Activated B cell treated with CpG ODN at 0.5 μM for 24 hours (primary cell): ENCODE data around the gene IL12RB1. TPM values are rescaled to one million over a fixed set of nuclear protein-coding genes. Genes with fewer than 3 reads are reported as not detected.
"Not testable (repeated sequence)": the region's sequence is repeated elsewhere in the genome, so short reads cannot be mapped to it uniquely, and the experiment has no call there.

Source experiments
- ATAC-seq: fragments of 200-7000 bp; cut with Tn5 transposase; one replicate; pipeline ENCODE4 v1.10.0; 2021; ENCODE audit warnings: low read depth, mild to moderate bottlenecking, moderate library complexity
- CTCF ChIA-PET: fragments of 350-600 bp; sonication (Branson Sonifier 250); formaldehyde crosslinking; loops from one replicate; lab custom pipeline; 2021; ENCODE audit warnings: antibody characterized with exemption; lab: Charles Lee
- POLR2A ChIA-PET: fragments of 350-600 bp; sonication (Branson Sonifier 250); formaldehyde crosslinking; loops from one replicate; lab custom pipeline; 2021; ENCODE audit warnings: antibody characterized with exemption; lab: Charles Lee
- DNase-seq: peaks from one replicate; pipeline ENCODE4 v3.0.0; 2022
- H3K27ac Mint-ChIP-seq: one replicate; pipeline ENCODE4 v1.8.0; 2020; ENCODE audit warnings: mixed read lengths
- H3K27me3 Mint-ChIP-seq: one replicate; pipeline ENCODE4 v1.8.0; 2021; ENCODE audit warnings: mixed read lengths
- H3K36me3 Mint-ChIP-seq: one replicate; pipeline ENCODE4 v1.8.0; 2021; ENCODE audit warnings: low read depth, mixed read lengths
- H3K4me1 Mint-ChIP-seq: one replicate; pipeline ENCODE4 v1.8.0; 2021; ENCODE audit warnings: mixed read lengths
- H3K4me3 Mint-ChIP-seq: one replicate; pipeline ENCODE4 v1.8.0; 2020; ENCODE audit warnings: mild to moderate bottlenecking, mixed read lengths
- H3K9me3 Mint-ChIP-seq: one replicate; pipeline ENCODE4 v1.8.0; 2020; ENCODE audit warnings: mixed read lengths
- intact Hi-C: fragments of 100-400 bp; cut with micrococcal nuclease; formaldehyde crosslinking; loops from one replicate; pipeline ENCODE4 v1.15.1; 2024
- total RNA-seq: library from RNA; stranded (reverse); gene quantifications from 2 replicates; pipeline ENCODE4 v1.2.3, GENCODE V29; 2022
- TF ChIP-seq, protein P1 (sequence below): fragments of 200-600 bp; IDR thresholded peaks from one replicate; pipeline ENCODE4 v1.8.0; 2022; ENCODE audit warnings: antibody characterized with exemption, mild to moderate bottlenecking

Gene IL12RB1
- total RNA-seq, 1 donor from 2014 or later, result 20.9 TPM

DNA sequence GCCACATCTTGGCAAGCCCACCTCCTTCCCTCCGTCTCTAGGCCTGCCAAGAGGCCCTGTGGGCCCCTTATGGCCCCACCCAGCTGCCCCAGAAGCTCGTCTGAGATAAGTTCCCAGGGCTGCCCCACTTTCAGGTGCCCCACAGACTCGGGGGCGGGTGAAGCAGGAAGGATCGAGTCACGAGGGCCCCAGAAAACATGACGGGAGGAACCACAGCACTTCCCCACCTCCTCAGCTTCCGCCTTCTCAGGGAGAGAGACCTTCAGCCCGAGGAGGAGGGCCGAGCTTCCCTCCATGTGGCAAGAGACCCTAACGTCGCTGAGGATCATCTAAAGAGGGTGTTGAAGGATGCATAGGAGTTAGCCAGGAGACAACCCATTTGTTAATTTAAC, 4.5 kb upstream of the IL12RB1 start:
- ChIA-PET CTCF (interaction anchor here (1.1 to 1.5 kb wide), 2 partner anchors 18 to 84 kb away, joined by 4 to 5 read pairs; partner anchors contain the start of gene ARRDC2), POLR2A (interaction anchor here (0.6 to 8.7 kb wide), 22 partner anchors 7 to 1646 kb away, joined by 3 to 146 read pairs (median 4); partner anchors contain the start of genes ARRDC2, JUND, MAST3 and PIK3R2)
- TF ChIP-seq, protein P1, sequence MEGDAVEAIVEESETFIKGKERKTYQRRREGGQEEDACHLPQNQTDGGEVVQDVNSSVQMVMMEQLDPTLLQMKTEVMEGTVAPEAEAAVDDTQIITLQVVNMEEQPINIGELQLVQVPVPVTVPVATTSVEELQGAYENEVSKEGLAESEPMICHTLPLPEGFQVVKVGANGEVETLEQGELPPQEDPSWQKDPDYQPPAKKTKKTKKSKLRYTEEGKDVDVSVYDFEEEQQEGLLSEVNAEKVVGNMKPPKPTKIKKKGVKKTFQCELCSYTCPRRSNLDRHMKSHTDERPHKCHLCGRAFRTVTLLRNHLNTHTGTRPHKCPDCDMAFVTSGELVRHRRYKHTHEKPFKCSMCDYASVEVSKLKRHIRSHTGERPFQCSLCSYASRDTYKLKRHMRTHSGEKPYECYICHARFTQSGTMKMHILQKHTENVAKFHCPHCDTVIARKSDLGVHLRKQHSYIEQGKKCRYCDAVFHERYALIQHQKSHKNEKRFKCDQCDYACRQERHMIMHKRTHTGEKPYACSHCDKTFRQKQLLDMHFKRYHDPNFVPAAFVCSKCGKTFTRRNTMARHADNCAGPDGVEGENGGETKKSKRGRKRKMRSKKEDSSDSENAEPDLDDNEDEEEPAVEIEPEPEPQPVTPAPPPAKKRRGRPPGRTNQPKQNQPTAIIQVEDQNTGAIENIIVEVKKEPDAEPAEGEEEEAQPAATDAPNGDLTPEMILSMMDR, result no peak
- Mint-ChIP-seq H3K4me1 (peaks cover 60% of the 10 kb centered on the region), H3K36me3 (peaks cover 1% of the 10 kb centered on the region), H3K27ac (peak overlapping the region; percentile 97), H3K4me3 (peak overlapping the region; percentile 67), H3K9me3 (no peaks in the 10 kb centered on the region), H3K27me3 (no peaks in the 10 kb centered on the region)
- ATAC-seq (peak; percentile 68), DNase-seq (peak; percentile 58)
- intact Hi-C loops, result loop anchor here (10.0 kb wide), 2 partner anchors 336 to 566 kb away; partner anchors contain the start of gene FCHO1

DNA sequence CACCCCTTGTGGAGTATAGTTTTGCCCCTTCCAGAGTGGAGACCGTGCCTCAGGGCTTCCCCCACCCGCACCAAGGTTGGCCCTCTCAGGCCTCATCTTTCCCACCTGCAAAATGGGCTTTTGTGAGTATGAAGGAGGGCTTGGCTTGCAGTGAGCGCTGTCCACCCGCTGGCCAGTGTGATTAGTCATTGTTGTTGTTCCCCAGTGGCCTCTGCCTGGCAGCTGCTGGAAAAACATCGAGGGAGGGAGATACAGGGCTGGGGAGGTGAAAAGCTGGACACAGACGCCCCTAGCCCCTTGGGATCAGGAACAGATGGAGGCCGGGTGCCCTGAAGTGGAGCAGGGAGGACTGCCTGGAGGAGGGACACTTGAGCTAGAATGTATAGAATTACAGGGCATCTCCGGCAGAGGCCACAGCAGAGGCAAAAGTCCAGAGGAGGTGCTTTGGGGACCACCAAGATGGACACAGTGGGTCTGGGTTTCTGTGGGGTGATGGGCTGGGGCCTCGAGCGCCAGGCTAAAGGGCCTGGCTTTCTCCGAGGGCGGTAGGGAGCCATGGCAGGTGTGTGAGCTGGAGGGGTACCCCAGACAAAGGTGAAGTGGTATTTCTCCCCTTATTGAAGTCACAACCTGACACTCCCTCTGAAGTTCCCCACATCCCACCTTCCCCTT, 3.9 kb upstream of the IL12RB1 start:
- Mint-ChIP-seq H3K9me3 (no peaks in the 10 kb centered on the region), H3K27ac (peak overlapping the region; percentile 97), H3K4me3 (peak overlapping the region; percentile 67), H3K36me3 (peaks cover 1% of the 10 kb centered on the region), H3K4me1 (peaks cover 59% of the 10 kb centered on the region), H3K27me3 (no peaks in the 10 kb centered on the region)
- no peak for ATAC-seq
- TF ChIP-seq, protein P1, result no peak
- intact Hi-C loops, result loop anchor here (10.0 kb wide), 2 partner anchors 336 to 566 kb away; partner anchors contain the start of gene FCHO1
- CTCF ChIA-PET, result interaction anchor here (1.1 to 1.5 kb wide), 2 partner anchors 19 to 83 kb away, joined by 4 to 5 read pairs; partner anchors contain the start of gene ARRDC2
- POLR2A ChIA-PET, result interaction anchor here (0.6 to 8.7 kb wide), 19 partner anchors 8 to 1646 kb away, joined by 3 to 146 read pairs (median 6); partner anchors contain the start of genes JUND, MAST3 and PIK3R2
- no peak for DNase-seq

DNA sequence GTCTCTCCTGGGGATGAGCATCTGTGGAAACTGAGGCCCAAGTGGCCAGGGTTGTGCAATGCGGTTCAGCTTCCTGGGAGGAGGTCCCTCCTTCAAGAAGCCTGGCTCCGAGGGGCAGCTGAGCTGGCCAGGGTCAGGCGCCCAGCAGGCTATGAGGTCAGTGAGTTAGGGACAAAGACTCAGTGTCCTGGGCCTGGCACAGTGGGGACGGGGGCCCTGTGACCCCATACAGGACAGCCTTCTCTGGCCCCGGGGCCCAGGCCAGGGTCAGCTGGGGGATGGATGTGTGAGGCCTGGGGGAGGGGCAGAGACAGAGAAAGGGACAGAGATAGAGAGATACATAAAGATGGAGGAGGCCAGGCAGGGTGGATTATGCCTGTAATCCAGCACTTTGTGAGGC, 3.0 kb upstream of the IL12RB1 start:
- ATAC-seq, result no peak
- Mint-ChIP-seq H3K4me1 (peaks cover 60% of the 10 kb centered on the region), H3K4me3 (peak overlapping the region; percentile 38), H3K36me3 (no peaks in the 10 kb centered on the region), H3K27ac (peak overlapping the region; percentile 97), H3K9me3 (no peaks in the 10 kb centered on the region), H3K27me3 (no peaks in the 10 kb centered on the region)
- ChIA-PET POLR2A (interaction anchor here (1.2 to 8.7 kb wide), 6 partner anchors 9 to 134 kb away, joined by 3 to 146 read pairs (median 20); partner anchors contain the start of gene MAST3), CTCF (interaction anchor here (1.8 kb wide), 1 partner anchor 8 kb away, joined by 9 read pairs; the partner anchor contains the start of gene MAST3)
- DNase-seq, result no peak
- intact Hi-C loops, result loop anchor here (1.0 to 10.0 kb wide), 4 partner anchors 9 to 565 kb away; partner anchors contain the start of gene FCHO1
- TF ChIP-seq, protein P1, result no peak

DNA sequence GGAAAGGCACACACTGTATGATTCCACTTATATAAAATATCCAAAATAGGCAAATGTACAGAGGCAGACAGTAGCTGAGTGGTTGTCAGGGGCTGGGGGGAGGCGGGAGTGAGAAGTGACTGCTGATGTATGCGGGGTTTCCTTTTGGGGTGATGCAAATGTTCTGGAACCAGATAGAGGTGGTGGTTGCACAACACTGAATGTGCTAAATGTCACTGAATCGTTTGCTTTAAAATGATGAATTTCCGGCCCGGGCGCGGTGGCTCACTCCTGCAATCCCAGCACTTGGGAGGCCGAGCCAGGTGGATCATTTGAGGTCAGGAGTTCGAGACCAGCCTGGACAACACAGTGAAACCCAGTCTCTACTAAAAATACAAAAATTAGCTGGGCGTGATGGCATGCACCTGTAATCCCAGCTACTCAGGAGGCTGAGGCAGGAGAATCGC, 2.4 kb upstream of the IL12RB1 start:
- H3K4me3 Mint-ChIP-seq, result peak overlapping the region; percentile 69
- H3K9me3 Mint-ChIP-seq, H3K27me3 Mint-ChIP-seq, H3K36me3 Mint-ChIP-seq: not testable (repeated sequence)
- intact Hi-C loops, result loop anchor here (1.0 kb wide), 2 partner anchors 9 to 18 kb away; no protein-coding TSS in a partner anchor
- CTCF ChIA-PET, result interaction anchor here (1.8 kb wide), 1 partner anchor 9 kb away, joined by 9 read pairs; the partner anchor contains the start of gene MAST3
- DNase-seq (peak; percentile 32), ATAC-seq (peak; percentile 72)
- H3K27ac Mint-ChIP-seq, result peak overlapping the region; percentile 97
- POLR2A ChIA-PET, result interaction anchor here (0.6 to 8.7 kb wide), 15 partner anchors 9 to 1644 kb away, joined by 3 to 146 read pairs (median 4); partner anchors contain the start of gene MAST3
- H3K4me1 Mint-ChIP-seq, result peaks cover 64% of the 10 kb centered on the region

DNA sequence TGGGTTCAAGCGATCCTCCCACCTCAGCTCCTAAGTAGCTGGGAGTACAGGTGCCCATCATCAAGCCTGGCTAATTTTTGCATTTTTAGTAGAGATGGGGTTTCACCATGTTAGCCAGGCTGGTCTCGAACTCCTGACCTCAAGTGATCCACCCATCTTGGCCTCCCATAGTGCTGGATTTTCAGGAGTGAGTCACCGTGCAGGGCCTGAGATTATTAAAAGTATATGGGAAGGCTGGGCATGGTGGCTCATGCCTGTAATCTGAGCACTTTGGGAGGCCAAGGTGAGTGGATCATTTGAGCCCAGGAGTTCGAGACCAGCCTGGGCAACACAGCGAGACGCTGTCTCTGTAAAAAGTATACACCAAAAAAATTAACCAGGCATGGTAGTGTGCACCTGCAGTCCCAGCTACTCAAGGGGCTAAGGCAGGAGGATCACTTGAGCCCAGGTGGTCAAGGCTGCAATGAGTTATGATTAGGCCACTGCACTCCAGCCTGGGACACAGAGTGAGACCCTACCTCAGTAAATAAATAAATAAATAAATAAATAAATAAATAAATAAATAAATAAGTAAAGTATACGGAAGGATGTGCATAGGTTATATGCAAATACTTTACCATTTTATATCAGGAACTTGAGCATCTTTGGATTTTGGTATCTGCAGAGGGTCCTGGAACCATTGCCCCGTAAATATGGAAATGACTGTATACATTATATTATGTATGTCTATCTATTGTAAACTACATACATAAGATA, 854 bp downstream of the IL12RB1 start:
- ChIA-PET CTCF (interaction anchor here (1.3 kb wide), 1 partner anchor 24 kb away, joined by 3 read pairs; no protein-coding TSS in a partner anchor), POLR2A (interaction anchor here (0.6 to 8.7 kb wide), 5 partner anchors 13 to 85 kb away, joined by 4 to 146 read pairs (median 14); partner anchors contain the start of genes ARRDC2 and MAST3)
- TF ChIP-seq, protein P1, result no peak
- Mint-ChIP-seq H3K27me3 (no peaks in the 10 kb centered on the region), H3K9me3 (peaks cover 3% of the 10 kb centered on the region), H3K27ac (peak overlapping the region; percentile 89), H3K4me1 (peaks cover 50% of the 10 kb centered on the region), H3K36me3 (peaks cover 13% of the 10 kb centered on the region), H3K4me3 (no peak overlapping the region)
- intact Hi-C loops, result no loop called here
- ATAC-seq (no peak), DNase-seq (no peak)
